PFSK-1 (cell line): Measurements from ENCODE around the gene PPFIA1.

ENCODE experiments used
- FOXP2 ChIP-seq: optimal IDR thresholded peaks from 2 replicates; pipeline ENCODE3; 2011; ENCODE audit warnings: borderline replicate concordance, control low read depth, inconsistent platforms; ENCODE audit not compliant: insufficient read depth; ENCODE audit errors: extremely low read length, extremely low read depth
- POLR2AphosphoS5 ChIP-seq: IDR thresholded peaks from 2 replicates; pipeline ENCODE4 v1.6.1; 2012; ENCODE audit warnings: low read depth, mild to moderate bottlenecking, control low read depth, low read length, moderate library complexity
- SIN3A ChIP-seq: IDR thresholded peaks from 2 replicates; pipeline ENCODE4 v1.6.1; 2012; ENCODE audit warnings: mild to moderate bottlenecking, low read length, moderate library complexity, borderline replicate concordance; ENCODE audit not compliant: insufficient read depth
- TAF1 ChIP-seq: IDR thresholded peaks from 2 replicates; pipeline ENCODE4 v1.6.1; 2012; ENCODE audit warnings: low read length, control low read depth, borderline replicate concordance; ENCODE audit not compliant: insufficient read depth
- TF ChIP-seq, protein P1 (sequence below), 2 experiments: IDR thresholded peaks; 2 replicates each; pipeline versions ENCODE4 v1.6.1 to v1.8.0; 2011 to 2012; ENCODE audit warnings: low read depth in 2 of 2, low read length in 2 of 2, control low read depth in 1 of 2, inconsistent platforms in 1 of 2, mild to moderate bottlenecking in 1 of 2, moderate library complexity in 1 of 2; ENCODE audit not compliant: insufficient read depth in 1 of 2

Gene PPFIA1

DNA sequence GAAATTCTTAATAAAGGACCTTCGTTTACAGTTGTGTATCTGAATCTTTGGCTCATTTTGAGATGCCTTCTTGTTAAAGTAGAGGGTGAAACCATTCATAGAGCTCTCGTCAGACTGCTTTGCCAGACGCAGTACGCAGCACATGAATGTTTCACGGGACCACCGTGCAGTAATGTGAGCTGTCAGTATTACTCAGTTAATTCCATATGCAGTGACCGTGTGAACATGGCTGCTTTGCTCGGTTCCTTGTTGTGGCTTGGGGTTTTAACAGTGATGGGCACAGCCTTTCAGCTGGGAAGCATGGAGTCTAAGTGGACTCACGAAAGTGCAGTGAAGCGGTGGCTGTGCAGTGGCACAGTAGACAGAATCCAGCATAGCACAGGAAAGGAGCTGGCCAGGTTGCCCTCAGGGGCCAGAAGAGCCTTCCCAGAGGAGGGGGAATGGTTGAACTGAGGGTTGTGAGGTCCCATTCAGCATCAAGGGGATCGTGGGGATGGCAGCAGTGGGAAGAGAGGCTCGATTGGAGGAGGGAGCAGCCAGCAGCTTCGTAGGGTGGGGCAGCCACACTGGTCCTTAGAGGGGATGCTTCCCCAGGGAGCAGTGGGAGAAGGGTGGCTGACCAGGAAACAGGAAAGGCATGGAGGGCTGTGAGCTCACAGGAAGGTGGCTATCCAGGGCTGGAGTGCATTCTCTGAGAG lies 31.4 kb downstream of the PPFIA1 start:
- TF ChIP-seq SIN3A (no peak), FOXP2 (no peak), POLR2AphosphoS5 (no peak), TAF1 (no peak)
- TF ChIP-seq, protein P1, sequence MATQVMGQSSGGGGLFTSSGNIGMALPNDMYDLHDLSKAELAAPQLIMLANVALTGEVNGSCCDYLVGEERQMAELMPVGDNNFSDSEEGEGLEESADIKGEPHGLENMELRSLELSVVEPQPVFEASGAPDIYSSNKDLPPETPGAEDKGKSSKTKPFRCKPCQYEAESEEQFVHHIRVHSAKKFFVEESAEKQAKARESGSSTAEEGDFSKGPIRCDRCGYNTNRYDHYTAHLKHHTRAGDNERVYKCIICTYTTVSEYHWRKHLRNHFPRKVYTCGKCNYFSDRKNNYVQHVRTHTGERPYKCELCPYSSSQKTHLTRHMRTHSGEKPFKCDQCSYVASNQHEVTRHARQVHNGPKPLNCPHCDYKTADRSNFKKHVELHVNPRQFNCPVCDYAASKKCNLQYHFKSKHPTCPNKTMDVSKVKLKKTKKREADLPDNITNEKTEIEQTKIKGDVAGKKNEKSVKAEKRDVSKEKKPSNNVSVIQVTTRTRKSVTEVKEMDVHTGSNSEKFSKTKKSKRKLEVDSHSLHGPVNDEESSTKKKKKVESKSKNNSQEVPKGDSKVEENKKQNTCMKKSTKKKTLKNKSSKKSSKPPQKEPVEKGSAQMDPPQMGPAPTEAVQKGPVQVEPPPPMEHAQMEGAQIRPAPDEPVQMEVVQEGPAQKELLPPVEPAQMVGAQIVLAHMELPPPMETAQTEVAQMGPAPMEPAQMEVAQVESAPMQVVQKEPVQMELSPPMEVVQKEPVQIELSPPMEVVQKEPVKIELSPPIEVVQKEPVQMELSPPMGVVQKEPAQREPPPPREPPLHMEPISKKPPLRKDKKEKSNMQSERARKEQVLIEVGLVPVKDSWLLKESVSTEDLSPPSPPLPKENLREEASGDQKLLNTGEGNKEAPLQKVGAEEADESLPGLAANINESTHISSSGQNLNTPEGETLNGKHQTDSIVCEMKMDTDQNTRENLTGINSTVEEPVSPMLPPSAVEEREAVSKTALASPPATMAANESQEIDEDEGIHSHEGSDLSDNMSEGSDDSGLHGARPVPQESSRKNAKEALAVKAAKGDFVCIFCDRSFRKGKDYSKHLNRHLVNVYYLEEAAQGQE (IDR thresholded peaks at IDR 0.05; ENCODE audit: insufficient read depth in 1 of 2, low read depth in 2 of 2, low read length in 2 of 2) = no peak

DNA sequence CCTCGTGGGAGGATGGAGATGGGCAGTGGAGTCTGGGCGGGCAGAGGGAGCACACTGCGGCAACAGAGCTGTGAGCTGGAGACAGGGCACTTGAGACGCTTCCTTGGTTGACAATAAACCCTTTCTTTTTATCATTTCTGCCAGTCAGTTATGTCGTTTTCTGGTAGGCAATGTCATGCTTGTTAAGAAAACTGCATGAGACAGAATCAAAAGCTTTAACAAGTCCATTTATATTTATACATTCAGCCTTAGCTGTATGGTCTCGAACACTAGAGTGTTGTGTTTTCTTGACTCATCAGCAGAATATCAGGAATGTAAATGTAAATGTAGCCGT lies 31.9 kb downstream of the PPFIA1 start:
- TF ChIP-seq POLR2AphosphoS5 (no peak), SIN3A (no peak), TAF1 (no peak), FOXP2 (no peak)
- TF ChIP-seq, protein P1 (IDR thresholded peaks at IDR 0.05; ENCODE audit: insufficient read depth in 1 of 2, low read depth in 2 of 2, low read length in 2 of 2) = no peak

DNA sequence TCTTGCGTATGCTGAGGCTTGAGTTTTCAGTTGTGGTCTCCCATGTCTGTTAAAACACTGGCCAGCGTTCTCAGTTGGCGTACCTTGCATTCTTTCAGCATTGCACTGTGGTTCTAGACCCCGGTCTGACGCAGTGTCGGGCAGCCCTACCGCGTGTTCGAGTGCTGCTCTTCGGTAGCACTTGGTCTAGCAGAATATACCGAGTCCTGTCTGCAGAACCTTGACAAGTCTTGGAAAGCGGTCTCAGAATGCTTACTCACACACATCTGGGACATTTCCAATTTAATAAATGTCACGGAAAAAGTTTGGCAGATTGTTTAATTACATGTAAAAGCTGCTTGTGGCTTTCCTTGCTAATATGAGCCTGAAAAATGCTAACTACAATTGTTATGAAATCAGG lies 32.6 kb downstream of the PPFIA1 start:
- no peak for TF ChIP-seq FOXP2
- TF ChIP-seq SIN3A = no peak
- no peak for TF ChIP-seq POLR2AphosphoS5
- TF ChIP-seq, protein P1 (IDR thresholded peaks at IDR 0.05; ENCODE audit: insufficient read depth in 1 of 2, low read depth in 2 of 2, low read length in 2 of 2) = no peak
- no peak for TF ChIP-seq TAF1

DNA sequence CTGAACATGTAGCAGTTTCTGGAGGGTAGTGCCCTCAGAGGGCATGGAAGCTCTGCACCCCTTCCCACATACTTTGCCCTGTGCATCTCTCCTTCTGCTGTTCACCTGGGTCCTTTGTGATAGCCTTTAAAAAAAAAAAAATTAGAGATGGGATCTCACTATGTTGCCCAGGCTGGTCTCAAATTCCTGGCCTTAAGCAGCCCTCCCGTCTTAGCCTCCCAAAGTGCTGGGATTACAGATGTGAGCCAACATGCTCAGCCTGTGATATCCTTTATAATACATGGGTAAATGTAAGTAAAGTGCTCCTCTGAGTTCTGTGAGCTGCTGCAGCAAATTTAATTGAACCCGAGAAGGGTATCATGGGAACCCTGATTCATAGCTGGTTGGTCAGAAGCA lies 33.7 kb downstream of the PPFIA1 start:
- no peak for TF ChIP-seq POLR2AphosphoS5
- TF ChIP-seq, protein P1 (IDR thresholded peaks at IDR 0.05; ENCODE audit: insufficient read depth in 1 of 2, low read depth in 2 of 2, low read length in 2 of 2) = no peak
- no peak for TF ChIP-seq TAF1
- no peak for TF ChIP-seq FOXP2
- TF ChIP-seq SIN3A = no peak
